ES-I3 (cell line): Measurements from ENCODE around the gene MFSD1.

ENCODE experiments used
- H3K36me3 ChIP-seq: 2 replicates; pipeline ENCODE4 v1.6.1; 2013; ENCODE audit warnings: mild to moderate bottlenecking, low read length, control low read depth, moderate library complexity; ENCODE audit not compliant: insufficient read depth
- H3K4me1 ChIP-seq: 2 replicates; pipeline ENCODE4 v1.6.1; 2013; ENCODE audit warnings: mild to moderate bottlenecking, control low read depth, low read length; ENCODE audit not compliant: insufficient read depth
- H3K9ac ChIP-seq: 2 replicates; pipeline ENCODE4 v1.6.1; 2013; ENCODE audit warnings: low read depth, mild to moderate bottlenecking, low read length, moderate library complexity
- H3K9me3 ChIP-seq: 2 replicates; pipeline ENCODE4 v1.6.1; 2013; ENCODE audit warnings: mild to moderate bottlenecking, low read length, moderate library complexity; ENCODE audit not compliant: control insufficient read depth, insufficient read depth

The MFSD1 gene

DNA sequence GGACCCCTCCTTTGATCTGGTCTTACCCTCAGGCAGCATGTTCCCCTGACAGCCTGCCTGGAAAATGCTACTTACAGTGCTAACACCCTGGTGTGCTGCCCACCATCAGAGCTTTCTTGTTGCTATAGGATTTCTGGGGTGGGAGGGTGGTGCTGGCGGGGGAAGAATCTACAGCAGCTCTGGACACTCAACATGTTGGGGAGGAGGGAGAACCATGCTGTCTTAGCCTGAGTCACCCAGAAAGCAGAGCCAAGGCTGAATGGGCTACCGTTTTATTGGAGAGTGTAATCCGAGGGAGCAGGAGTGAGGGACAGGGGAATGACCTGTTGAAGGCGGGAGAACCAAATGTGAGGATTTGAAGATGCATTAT, 45.6 kb downstream of the MFSD1 start:
- H3K9ac ChIP-seq = no peak overlapping the region
- no peaks in the 10 kb centered on the region for H3K9me3 ChIP-seq
- no peaks in the 10 kb centered on the region for H3K4me1 ChIP-seq
- H3K36me3 ChIP-seq = no peaks in the 10 kb centered on the region

DNA sequence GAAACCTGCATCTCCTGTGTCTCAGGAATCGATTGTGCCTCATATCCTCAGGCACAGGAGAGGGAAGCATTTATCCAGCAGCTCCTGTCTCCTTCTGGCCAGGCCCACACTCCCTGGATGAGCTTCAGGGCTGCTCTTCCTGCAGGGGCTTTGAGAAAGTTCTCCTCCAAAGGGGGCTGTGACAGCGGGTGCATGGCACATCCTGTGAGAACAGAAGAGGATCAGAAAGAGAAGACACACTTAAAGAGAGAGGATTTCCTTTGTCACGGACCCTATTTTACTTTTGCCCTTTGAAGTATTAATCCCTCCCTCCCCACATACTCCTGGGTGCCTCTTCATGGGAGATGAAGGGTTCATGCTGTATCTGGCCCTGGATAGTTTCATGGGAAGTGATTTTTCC, 46.0 kb downstream of the MFSD1 start:
- H3K9ac ChIP-seq = no peak overlapping the region
- H3K9me3 ChIP-seq = no peaks in the 10 kb centered on the region
- no peaks in the 10 kb centered on the region for H3K4me1 ChIP-seq
- no peaks in the 10 kb centered on the region for H3K36me3 ChIP-seq

DNA sequence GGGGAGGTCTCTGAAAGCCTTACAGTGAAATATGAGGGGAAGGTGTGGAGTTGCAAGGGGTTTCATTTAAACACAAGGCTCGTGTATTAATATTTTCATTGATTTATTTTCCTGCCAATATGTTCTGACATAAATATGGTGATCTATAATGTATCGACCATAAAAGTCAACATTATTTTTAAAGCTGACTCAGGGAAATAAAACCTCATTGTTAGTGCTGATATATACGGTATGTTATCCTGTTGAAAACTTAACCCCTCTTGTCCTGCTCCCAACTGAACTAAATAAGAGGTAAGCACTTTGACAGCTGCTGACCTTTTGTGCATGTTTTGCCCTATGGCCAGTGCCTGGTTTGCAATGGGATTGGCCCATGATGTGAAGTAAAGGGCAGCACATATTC, 47.9 kb downstream of the MFSD1 start:
- no peaks in the 10 kb centered on the region for H3K4me1 ChIP-seq
- H3K36me3 ChIP-seq = no peaks in the 10 kb centered on the region
- H3K9ac ChIP-seq = no peak overlapping the region
- no peaks in the 10 kb centered on the region for H3K9me3 ChIP-seq

DNA sequence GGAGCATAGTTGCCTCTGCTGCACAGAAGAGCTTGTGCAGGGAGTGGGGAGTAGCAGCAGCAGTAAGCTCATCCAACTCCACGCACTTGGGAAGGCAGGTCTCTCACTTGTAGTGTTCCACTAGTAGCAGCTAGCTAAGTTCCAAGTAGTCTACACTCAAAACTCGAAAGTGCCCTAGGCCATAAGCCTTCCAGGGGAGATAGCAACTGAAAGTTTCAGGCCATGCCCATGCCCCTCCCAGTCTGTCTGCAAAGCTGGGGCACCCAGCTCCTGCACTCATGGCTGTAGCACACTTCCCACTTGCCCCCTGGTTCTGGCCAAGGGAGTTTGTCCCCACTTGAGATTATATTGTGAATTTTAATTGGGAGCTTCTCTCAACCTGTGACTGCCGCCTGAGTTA, 57.5 kb downstream of the MFSD1 start:
- no peaks in the 10 kb centered on the region for H3K4me1 ChIP-seq
- H3K9me3 ChIP-seq = no peaks in the 10 kb centered on the region
- no peaks in the 10 kb centered on the region for H3K36me3 ChIP-seq
- H3K9ac ChIP-seq = no peak overlapping the region

DNA sequence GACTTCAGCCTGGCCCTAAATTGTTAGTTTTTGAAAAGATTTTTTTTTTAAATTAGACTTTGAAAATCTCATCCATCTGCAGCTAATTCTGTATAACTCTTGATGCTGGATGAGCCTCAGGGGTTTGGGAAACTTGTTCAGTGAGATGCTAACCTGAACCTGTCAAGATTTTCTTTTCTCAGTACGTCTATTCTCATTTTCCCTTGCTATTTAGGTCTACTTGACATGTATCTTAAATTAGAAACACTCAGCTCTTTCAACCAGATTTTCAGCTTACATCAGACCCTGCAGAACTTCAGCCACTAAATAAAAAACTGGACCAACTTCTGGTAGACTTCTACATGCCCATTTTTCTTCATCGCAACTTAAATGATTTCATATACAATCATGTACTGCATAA, 61.4 kb downstream of the MFSD1 start:
- Histone ChIP-seq H3K9me3 (no peaks in the 10 kb centered on the region), H3K4me1 (no peaks in the 10 kb centered on the region), H3K36me3 (no peaks in the 10 kb centered on the region), H3K9ac (no peak overlapping the region)

DNA sequence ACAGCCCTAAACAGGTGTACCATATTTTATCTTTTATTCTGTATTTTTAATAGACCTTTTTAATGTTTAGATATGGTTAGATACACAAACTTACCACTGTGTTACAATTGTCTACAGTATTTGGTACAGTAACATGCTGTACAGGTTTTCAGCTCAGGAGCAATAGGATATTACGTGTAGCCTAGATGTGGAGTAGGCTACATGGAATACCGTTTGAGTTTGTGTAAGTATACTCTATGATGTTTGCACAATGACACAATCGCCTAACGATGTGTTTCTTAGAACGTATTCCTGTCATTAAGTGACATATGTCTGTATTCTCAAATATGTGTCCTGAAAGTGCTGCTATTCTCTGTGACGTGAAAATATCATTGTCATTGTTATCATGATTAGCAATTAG, 62.6 kb downstream of the MFSD1 start:
- H3K4me1 ChIP-seq = no peaks in the 10 kb centered on the region
- no peaks in the 10 kb centered on the region for H3K36me3 ChIP-seq
- H3K9me3 ChIP-seq = no peaks in the 10 kb centered on the region
- no peak overlapping the region for H3K9ac ChIP-seq

DNA sequence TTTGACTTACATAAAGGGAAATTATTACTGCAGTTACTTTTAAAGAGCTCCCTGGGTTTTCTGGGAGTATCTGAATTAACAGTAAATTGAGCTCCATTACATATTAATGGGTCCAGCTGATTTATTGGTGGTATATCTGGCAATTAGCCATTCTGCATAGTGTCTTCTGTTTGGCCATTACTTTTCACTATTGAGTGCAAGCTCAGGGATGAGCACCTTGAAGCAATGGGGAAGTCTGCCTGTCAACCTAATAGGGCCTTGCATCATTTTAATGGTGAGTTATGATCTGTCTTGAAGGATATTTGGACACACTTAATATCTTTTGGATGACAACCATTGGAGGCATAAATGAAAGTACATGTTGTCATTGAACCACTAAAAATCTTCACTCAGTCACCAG, 73.8 kb downstream of the MFSD1 start:
- Histone ChIP-seq H3K9ac (no peak overlapping the region), H3K9me3 (no peaks in the 10 kb centered on the region), H3K36me3 (no peaks in the 10 kb centered on the region), H3K4me1 (no peaks in the 10 kb centered on the region)
